ENCODE results near the gene FBXL7.
A peak's percentile ranks its signal among the peaks of the same experiment; 100 is the strongest.

FBXL7 gene

GRCh38 chr5:15691521-15691920 is 191.5 kb downstream of the FBXL7 start:
- TF ChIP-seq CTCF (IDR thresholded peaks at IDR 0.05; ENCODE audit: low read depth, low read length, missing control alignments), result no peak
- no peak for DNase-seq
- in situ Hi-C loops (cut with HindIII; ENCODE audit: low pct_ligation_motif_present, low sequenced_read_pairs), result no loop called here
- H3K27ac ChIP-seq, result no peak overlapping the region
- no peaks in the 10 kb centered on the region for H3K27me3 ChIP-seq (replicated peaks)
- H3K4me3 ChIP-seq (ENCODE audit: low read depth, low read length), result no peak overlapping the region
- no peaks in the 10 kb centered on the region for H3K36me3 ChIP-seq (replicated peaks)

GRCh38 chr5:15692706-15693381 is 192.9 kb downstream of the FBXL7 start:
- peak; percentile 64 for DNase-seq
- Histone ChIP-seq H3K27ac (no peak overlapping the region), H3K4me3 (ENCODE audit: low read depth, low read length) (no peak overlapping the region), H3K27me3 (replicated peaks) (no peaks in the 10 kb centered on the region), H3K36me3 (replicated peaks) (no peaks in the 10 kb centered on the region)
- in situ Hi-C loops (cut with HindIII; ENCODE audit: low pct_ligation_motif_present, low sequenced_read_pairs), result no loop called here
- no peak for TF ChIP-seq CTCF (IDR thresholded peaks at IDR 0.05; ENCODE audit: low read depth, low read length, missing control alignments)

- H3K36me3 ChIP-seq (replicated peaks), result no peaks in the 10 kb centered on the region
- H3K27me3 ChIP-seq (replicated peaks), result no peaks in the 10 kb centered on the region
- H3K4me3 ChIP-seq (ENCODE audit: low read depth, low read length), result no peak overlapping the region
- H3K27ac ChIP-seq, result no peak overlapping the region
- no peak for TF ChIP-seq CTCF (IDR thresholded peaks at IDR 0.05; ENCODE audit: low read depth, low read length, missing control alignments)
- in situ Hi-C loops (cut with HindIII; ENCODE audit: low pct_ligation_motif_present, low sequenced_read_pairs), result no loop called here
- DNase-seq, result no peak
These were observed 193.4 kb downstream of the FBXL7 start for GRCh38 chr5:15693382-15693728.

- TF ChIP-seq CTCF (IDR thresholded peaks at IDR 0.05; ENCODE audit: low read depth, low read length, missing control alignments), result peak; percentile 10
- Histone ChIP-seq H3K36me3 (replicated peaks) (no peaks in the 10 kb centered on the region), H3K27me3 (replicated peaks) (no peaks in the 10 kb centered on the region), H3K4me3 (ENCODE audit: low read depth, low read length) (no peak overlapping the region), H3K27ac (no peak overlapping the region)
- no peak for DNase-seq
- in situ Hi-C loops (cut with HindIII; ENCODE audit: low pct_ligation_motif_present, low sequenced_read_pairs), result no loop called here
These were observed 194.0 kb downstream of the FBXL7 start for GRCh38 chr5:15693933-15694332.

- Histone ChIP-seq H3K36me3 (replicated peaks) (no peaks in the 10 kb centered on the region), H3K27ac (peak overlapping the region; percentile 39), H3K27me3 (replicated peaks) (no peaks in the 10 kb centered on the region), H3K4me3 (ENCODE audit: low read depth, low read length) (no peak overlapping the region)
- no peak for DNase-seq
- TF ChIP-seq CTCF (IDR thresholded peaks at IDR 0.05; ENCODE audit: low read depth, low read length, missing control alignments), result no peak
- in situ Hi-C loops (cut with HindIII; ENCODE audit: low pct_ligation_motif_present, low sequenced_read_pairs), result no loop called here
These were observed 194.8 kb downstream of the FBXL7 start for GRCh38 chr5:15694696-15695214.

GRCh38 chr5:15695215-15695731 is 195.3 kb downstream of the FBXL7 start:
- peak; percentile 47 for DNase-seq
- Histone ChIP-seq H3K27ac (peak overlapping the region; percentile 39), H3K36me3 (replicated peaks) (no peaks in the 10 kb centered on the region), H3K4me3 (ENCODE audit: low read depth, low read length) (no peak overlapping the region), H3K27me3 (replicated peaks) (no peaks in the 10 kb centered on the region)
- in situ Hi-C loops (cut with HindIII; ENCODE audit: low pct_ligation_motif_present, low sequenced_read_pairs), result no loop called here
- no peak for TF ChIP-seq CTCF (IDR thresholded peaks at IDR 0.05; ENCODE audit: low read depth, low read length, missing control alignments)

All from brain microvascular endothelial cell (primary cell).